Testis (tissue), 2 donors: ENCODE measurements around the gene PEPD.

Experiments used
- POLR2A ChIP-seq: fragments of 450-650 bp; IDR thresholded peaks from one replicate; pipeline ENCODE4 v1.6.1; 2017; ENCODE audit warnings: antibody characterized with exemption, mild to moderate bottlenecking, moderate library complexity
- TF ChIP-seq, protein P1 (sequence below), 3 experiments: fragments of 450-650 bp in 2 of 3; fragments of 200-600 bp in 1 of 3; sonication (generic) in 1 of 3; IDR thresholded peaks; one replicate each; pipeline ENCODE4 v1.5.1; 2016 to 2019; ENCODE audit warnings: antibody characterized with exemption in 3 of 3, mild to moderate bottlenecking in 2 of 3, moderate library complexity in 1 of 3

DNA sequence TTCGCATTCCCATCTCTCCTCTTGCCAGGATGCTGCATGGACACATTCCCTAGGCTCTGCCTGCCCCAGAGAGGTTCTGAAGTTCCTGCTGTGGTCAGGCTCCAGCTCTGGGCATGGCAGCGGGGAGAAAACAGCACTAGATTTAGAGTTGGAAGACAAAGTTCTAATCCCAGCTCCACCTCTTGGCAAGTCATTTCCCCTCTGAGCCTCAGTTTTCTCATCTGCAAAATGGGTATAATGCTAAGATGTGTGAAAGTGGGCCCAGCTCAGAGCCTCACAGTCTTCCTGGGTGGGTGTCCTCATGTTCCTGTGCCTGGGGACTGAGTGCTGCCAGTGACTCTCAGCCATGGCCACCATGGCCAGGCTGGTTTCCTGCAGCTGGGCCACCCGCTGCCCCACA is 9.6 kb downstream of the PEPD start:
- TF ChIP-seq, protein P1, sequence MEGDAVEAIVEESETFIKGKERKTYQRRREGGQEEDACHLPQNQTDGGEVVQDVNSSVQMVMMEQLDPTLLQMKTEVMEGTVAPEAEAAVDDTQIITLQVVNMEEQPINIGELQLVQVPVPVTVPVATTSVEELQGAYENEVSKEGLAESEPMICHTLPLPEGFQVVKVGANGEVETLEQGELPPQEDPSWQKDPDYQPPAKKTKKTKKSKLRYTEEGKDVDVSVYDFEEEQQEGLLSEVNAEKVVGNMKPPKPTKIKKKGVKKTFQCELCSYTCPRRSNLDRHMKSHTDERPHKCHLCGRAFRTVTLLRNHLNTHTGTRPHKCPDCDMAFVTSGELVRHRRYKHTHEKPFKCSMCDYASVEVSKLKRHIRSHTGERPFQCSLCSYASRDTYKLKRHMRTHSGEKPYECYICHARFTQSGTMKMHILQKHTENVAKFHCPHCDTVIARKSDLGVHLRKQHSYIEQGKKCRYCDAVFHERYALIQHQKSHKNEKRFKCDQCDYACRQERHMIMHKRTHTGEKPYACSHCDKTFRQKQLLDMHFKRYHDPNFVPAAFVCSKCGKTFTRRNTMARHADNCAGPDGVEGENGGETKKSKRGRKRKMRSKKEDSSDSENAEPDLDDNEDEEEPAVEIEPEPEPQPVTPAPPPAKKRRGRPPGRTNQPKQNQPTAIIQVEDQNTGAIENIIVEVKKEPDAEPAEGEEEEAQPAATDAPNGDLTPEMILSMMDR (IDR thresholded peaks at IDR 0.05), result no peak
- no peak for TF ChIP-seq POLR2A
